ENCODE data around the gene FAM78A.
"Not testable (repeated sequence)": the region's sequence is repeated elsewhere in the genome, so short reads cannot be mapped to it uniquely, and the experiment has no call there.

Gene FAM78A

DNA sequence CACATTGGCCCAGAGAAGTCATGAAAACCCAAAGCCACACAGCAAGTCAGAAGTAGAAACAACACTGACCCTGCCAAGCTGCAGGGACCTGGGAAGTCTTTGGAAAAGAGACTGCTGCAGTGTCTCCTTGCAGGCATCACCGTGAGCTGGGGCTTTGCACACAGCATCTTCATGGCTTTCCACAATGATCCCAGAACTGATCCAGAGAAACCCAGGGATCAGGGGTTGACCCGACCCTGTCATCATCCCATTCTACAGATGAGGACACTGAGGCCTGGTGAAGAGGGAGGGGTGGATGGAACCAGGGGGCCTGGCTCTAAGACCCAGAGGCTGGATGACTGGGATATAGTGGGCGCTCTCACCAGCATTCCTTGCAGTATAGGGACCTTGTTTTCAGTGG is 4.3 kb upstream of the FAM78A start:
- no peak for DNase-seq

DNA sequence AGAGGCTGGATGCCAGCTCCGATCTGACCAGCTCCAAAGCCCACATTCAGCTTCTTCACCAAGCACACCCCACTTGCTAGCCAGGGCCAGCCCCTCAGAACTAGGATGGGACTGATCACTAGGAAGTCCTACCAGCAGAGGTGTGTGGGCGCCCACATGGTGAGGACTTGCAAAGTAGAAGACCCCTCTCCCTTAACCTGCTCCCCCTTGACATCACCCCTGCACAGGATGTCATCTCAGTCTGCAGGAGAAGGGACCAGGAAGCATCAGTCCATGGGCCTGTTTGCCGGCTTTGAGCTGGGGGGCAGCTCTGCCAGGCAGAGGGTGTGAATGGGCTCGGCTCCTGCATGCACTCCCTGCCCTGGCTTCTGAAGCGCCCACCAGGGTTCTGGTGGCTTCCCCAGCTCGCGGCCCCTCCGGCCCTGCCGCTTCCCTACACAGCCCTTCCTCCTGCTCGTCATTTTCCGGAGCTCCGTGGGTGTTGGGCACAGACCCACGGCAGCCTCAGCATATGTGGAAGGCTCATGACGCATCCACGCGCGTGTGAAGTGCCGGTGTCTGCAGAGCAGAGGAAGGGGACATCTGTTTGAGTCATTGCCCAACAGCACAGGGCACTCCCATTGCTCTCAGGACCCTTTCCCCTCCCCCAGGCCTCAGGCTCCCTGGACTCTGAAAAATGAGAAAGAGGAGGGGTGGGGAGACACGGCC is 3.7 kb upstream of the FAM78A start:
- DNase-seq, result no peak

DNA sequence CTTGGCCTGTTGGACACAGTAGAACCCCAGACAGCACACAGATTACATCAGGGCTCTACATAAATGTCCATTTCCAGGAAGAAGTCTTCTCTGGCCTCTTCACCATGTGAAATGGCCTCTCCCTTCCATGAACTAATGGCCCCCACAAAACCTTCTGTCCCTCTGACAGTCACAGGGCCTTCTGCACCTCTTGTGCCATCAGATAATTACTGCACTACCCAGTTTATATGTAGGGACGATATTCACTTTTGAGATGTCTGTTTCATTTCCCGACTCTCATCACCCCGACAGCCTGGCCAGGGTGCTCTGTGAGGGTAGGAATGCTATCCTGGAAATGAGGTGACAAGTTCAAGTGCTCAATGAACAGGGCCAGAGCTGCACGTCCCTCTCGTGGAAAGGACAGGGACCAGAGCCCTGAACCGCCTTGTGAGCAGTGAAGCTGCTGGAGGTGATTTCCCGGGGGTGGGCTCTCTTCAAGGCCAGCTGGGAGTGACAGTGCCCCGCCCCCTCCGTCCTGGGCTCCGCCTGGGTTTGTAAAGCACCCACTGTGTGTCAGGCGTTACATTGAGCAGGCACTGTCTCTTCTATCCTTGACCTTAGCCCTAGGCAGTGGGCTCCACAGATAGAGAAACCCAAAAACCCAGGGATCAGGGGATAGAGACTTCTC is 3.0 kb upstream of the FAM78A start:
- DNase-seq, result no peak

DNA sequence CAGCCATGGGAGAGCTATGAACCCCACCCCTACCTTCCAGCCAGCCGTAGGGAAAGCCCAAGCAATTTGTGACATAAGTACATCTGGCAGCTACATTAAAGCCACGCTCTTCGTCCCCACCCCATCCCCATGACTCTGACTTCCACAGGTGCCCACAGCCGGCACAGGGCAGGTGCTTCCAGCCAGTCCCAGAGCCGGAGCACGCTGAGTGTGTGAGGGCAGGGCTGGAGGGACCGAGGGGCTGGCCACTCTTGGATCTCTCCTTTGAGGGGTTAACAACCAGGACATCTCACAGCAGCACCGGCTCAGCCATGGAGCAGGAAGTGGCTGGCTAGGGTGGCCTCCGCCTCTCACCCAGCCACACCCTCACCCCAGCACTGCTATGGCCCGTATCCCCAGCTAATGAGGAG is 2.4 kb upstream of the FAM78A start:
- peak; percentile 45 for DNase-seq

DNA sequence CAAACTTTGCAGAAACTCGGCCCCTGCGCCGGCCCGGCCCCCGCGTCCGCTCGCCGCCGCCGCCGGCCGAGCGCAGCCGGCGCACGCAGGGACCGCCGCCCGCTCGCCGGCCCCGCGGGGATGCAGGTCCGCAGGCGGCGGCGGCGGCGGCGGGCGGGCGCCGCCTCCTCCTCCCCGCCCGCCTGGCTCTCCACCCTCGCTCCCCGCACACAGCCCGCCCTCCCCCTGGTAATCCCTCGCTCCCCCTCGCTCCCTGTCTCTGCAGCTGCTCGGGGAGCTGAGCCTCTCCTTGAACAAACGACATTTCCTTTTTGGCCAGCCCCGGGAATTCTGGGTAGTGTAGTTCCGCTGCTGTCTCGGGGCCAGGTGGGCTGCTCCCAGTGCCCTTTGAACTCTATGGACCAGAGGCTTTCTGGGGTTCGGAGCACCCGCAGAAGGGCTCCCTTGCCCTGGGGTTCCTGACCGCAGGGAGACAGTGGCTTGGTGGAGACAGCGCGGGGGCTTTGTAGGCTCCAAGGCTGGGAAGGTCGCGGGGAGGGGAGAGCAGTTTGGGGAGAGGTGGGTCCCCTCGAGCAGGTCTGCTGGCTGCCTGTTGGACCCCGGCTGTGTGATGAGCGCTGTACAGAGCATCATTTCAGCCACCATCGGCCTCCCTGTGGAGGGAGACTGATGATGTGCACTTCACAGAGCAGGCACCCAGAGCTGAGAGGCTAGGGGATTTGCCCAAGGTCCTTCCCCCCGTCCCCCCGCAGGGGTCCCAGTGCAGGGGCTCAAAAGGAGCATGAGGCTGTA is 1.8 kb upstream of the FAM78A start:
- peak; percentile 59 for DNase-seq

DNA sequence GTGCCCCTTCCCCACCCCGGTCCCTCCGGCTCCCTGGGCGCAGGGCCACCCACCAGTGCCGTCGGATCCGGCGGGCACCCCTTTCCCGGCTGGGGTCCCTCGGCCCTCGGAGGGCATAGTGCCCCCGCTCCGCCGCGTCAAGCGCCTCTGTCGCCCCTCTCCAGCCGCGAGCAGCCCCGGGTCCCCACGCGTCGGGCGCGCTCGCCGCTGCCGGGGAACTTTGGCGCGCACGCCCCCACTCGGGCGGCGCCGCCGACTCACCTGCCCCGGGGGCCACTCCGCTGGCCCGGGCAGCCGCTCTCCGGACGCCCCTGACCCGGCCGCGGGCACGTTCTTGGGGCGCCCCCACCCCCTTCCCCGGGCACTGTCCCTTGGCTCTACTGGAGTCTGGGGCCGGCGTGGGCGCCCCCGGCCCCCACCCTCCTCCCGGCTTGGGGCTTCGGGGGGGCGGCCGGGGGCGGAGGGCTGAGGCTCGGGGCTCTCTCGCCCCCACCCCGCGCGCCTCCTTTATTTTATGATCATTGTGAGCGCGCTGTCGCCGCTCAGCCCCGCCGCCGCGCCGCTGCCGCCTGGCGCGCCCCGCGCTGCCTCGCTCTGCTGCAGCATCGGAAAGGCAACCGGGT is 1.1 kb upstream of the FAM78A start:
- no peak for DNase-seq

DNA sequence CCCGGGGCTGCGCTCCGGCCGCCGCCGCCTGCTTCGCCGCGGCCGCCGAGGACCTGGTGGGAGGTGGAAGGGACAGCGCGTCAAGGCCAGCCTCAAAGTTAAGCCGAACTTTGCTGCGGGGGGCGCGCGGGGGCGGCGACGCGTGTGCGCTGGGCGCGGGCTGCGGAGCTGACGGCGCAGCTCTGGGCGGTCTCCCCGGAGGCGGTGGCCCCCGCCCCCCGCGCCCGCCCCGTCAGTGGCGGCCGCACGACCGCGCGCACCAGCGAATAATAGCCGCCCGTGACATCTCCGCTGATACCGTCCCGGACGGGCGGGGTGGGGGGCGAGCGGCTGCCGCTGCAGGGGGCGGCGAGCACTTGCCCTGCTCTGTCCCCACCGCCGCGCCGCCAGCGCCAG is 579 bp upstream of the FAM78A start:
- no peak for DNase-seq

DNA sequence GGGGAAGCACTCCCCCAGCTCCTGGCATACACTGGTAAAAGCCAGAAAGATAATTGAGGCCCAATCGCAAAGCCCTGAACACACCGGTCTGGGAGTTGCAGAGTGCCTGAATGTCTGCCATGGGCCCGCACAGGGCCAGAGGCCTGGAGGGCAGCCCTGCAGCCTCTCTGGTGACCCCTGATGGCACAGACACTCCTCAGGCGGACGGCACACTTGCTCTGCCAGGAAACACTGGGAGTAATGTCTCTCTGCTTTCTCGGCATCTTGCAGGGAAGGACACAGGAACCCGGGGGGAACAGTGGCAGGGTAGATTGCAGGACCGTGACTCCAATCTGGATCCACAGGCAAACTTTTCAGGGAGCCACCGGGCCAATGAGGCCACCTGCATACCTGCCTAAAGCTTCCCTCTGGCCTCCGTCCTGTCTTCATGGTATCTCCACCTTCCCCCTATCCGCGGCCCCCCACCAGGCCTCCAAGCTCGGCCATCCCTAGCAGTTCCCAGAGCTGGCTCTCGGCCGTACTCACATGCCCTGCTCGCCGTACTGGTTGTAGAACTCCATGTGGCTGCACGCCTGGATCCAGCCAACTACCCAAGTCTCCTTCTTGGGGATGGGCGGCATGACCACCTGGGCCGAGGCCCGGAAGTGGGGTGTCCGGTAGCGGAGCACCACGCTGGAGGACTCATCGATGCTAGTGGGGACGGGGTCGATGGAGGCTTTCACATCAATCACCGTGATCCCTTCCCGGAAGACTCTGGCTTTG is 797 bp downstream of the FAM78A start:
- DNase-seq, result peak; percentile 47

DNA sequence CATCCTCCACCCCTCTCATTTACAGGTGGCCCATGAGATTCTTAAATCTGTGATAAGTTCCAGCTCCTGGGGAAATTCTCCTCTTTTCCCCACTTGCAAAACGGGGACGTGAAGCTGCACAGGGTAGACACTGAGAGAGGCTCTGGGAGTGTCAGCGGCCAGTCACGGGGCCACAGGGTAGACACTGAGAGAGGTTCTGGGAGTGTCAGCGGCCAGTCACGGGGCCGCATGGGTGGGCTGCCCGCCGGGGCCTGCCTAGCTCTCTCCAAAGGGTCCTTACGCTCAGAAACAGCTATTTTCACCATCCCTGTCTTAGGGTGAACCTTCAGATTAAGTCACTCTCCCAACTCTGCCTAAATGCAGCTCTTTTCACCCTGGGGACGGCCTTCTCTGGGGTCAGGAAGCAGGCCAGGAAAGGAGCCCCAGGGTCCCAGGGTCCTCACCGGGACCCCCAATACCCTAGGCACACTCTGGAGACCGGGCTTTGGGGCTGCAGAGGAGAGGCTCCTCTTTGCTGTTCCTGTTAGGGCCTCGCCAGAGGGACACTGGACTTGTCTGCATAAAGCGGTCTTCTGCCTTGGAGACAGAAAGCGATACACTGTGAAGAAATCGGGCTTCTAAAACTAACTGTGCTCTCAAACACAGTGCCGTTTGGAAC is 1.5 kb downstream of the FAM78A start:
- no peak for DNase-seq

DNA sequence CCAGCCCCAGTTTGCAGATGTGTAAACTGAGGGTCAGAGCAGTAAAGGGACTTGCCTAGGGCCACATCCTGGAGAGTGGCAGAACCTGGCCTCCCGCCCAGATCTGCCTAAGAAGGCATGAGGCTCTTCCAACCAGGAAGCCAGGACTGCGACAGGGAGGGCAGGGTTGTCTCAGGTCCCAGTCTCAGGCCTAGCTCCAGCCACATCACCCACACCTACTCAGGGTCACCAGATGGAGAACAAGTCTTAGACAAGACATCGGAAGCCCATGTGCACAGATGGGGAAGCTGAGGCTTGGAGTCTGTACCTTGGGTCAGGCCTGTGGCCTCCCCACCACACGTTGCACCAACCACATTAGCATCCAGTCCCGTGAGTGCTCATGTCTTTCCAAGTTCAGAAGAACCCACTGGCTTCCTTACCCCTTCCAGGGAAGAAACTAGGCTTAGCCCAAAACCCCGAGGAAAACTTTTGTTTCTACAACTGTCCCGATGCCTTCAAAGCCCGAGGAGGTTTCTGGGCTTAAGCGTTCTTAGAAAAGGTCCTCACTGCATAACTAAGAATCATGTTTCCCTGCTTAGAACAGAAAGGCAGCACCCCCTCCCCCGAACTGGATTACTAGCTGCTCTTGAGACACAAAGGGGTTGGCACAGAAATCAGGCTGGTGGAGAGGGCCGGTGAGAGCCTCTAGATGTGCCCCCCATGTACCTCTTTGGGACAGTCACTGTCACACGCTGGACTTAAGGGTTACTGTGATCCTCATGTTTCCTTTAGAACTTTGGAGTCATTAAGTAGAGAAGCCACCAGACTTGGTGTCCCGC is 2.2 kb downstream of the FAM78A start:
- DNase-seq, result no peak

DNA sequence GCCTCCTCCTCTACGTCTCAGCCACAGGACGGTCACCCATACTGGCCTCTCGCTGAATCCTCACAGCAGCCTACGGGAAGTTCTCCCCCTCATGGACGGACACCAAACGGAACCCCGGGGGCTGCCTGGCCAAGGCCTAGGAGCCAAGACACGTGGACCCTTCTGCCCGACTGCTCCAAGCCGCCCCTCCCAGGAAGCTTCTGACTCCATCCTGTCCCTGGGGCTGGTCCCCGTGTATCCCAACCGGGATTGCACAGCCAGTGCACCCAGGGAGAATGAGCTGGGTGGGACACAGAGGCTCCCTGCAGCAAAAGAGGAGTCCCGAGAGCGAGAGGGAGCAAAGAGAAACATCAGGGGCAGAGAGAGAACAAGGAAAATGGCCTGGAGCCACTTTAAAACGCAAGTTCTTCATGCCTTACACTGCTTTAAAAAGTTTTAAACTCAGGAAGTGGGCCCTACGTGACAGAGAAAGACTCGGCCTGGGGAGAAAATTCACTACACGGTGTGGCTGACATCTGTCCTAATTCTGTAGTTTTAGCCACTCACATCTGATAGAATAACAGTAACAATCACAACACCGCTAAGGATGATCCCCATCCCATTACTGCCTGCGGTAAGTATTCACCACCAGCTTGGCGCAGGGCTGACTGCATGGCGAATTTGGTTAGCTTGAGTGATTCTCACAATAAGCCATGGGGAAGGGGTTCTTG is 3.0 kb downstream of the FAM78A start:
- no peak for DNase-seq

DNA sequence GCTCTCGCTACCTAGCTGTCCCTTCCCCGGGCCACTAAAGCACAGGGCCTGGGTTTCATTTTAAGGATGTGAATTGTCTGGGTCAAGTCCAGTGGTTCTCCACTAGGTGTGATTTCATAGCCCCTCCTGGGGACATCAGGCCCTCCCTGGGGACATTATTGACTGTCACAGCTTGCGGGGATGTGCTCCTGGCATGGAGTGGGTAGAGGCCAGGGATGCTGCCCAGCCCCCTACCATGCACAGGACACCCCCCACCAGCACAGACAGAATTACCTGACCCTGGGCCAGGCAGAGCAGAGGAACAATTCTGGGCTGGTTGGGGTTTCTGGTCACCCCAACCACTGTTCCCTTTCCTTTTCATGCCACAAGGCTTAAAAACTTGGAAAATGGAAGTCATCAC is 4.1 kb downstream of the FAM78A start:
- no peak for DNase-seq

DNA sequence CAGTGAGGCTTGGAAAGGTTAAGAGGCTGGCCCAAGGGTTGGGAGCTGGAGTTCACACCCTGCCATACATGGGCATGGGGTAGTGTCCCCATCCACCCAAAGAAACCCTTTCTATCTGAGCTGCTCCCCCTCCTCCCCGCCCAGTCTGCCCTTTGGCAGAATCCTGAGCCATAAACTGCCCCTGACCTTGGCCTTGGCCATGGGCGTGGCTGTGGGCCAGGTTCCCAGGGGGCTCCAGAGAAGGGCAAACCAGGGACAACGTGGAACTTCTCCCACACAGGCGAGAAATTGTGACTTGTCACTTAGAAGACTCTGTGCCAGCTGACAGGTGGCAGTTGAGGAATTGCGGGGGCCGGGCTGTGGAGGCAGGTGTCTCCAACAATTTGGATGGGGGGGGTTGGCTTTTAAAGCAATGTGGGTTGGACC is 4.8 kb downstream of the FAM78A start:
- DNase-seq, result no peak

DNA sequence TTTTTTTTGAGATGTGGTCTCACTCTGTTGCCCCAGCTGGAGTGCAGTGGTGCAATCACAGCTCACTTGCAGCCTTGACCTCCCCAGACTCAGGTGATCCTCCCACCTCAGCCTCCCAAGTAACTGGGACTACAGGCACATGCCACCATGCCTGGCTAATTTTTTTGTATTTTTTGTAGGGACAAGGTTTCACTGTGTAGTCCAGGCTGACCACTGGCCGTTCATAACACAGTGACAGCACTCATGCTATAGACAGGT is 5.4 kb downstream of the FAM78A start:
- not testable (repeated sequence) for DNase-seq

DNA sequence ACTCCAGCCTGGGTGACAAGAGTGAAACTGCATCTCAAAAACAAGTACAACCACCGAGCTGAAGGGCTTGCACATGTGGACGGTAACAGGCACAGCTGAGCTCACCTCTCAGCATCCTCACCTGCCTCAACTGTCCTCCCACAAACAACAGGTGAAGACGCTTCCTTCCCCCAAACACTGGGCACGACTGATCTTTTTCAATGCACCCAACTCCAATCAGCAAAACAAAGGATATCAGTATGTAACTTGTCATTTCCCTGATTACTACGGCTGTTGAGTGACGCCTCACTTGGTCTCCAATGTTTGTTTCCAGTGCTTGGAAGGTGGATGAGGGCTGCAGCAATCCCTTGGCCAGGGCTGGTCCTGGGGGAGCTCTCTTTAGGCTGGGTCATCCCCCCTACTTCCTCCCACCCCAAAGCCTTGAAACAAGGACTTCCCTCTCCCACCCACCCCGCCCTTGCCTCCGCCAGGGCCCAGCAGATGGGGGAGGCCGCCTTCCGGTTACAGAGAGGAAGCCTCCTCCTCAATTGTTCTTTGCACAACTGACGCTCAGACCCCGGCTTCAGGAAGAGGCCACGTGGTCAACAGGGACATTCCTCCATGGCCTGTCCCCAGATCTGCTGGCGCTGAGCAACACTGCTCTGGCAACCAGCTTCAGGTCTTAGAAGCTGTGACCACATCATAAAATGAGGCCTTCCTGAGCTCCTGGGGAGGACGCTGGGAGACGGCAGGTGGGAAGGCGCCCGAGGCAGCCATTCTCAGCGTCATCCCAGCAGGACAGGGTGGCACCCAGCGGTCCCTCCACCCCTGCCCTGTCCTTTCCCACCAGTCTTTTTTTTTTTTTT is 5.9 kb downstream of the FAM78A start:
- DNase-seq, result no peak

DNA sequence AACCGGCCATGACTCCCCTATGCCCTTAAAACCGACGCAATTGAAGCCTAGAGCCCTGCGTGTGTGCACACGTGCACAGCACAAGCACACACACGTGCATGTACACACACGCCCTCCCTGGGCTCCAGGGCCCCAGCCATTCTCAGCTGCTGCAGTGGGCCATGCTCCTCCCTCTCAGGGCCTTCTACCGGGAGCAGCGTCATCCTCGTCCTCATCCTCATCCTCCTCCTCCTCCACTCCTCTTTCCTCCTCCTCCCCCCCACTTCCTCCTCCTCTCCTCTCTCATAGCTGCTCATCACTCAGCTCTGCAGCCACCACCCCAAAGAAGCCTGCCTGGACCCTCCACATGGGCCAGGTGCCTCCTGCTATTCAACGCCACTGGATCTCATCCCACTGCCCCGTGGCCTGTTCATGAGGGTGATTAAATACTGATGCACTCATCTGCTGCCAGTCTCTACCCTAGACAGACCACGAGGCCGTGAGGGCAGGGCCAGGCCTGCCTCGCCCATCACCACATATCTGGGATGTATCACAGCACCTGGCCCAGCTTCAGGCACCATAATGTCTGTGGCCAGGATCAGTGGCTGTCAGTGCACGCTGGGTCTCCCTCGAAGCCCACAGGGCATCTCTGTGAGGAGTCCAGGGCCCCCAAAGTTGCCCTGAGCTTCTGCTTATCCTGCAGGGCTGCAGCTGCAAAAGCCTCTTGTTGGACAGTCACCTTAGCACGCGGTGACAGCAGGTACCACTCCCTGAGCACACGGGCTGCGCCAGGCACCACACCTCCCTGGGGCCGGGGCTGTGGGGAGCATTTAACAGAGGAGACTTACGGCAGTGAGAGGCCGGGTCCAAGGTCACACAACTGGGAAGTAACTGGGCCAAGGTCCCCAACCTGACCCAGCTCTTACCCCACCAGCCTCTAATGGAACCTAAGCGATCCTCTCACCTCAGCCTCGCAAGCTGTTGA is 9.8 kb downstream of the FAM78A start:
- DNase-seq, result no peak

DNA sequence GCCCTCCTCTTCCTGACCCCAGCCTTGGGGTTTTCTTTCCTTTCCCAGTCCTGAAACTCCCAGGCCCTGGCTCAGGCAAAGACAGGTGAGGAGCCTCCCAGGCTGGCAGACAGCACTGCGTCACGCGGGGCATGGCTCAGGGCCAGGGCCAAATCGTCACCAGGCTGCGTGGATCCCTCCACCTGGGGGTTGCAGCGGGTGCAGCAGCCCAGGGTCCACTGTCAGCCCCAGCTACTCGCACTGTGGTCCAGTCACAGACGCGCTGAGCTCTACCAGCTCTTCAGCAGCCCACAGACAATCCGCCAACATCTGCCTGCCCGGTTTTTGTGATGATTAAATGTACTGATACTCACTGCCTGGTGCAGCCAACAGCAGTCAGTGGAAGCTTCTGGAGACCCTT is 12.1 kb downstream of the FAM78A start:
- DNase-seq, result no peak

DNA sequence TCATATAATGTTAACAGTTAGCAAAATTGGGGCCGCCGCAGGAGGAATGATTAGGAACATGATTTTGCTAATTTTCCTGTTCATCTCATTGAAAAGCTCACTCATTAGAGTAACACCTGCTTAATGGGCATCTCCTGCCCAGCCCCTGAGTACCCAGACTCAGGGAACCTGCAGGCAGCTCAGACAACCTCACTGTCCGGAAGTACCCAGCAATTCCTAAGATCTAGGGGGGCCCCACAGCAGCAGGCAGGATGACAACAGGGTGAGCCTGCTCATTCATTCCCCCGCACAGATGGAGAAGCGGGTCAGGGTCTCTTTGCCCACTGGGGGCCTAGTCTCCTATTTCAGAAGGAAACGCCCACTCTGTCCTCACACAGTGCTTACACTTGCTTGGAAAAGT is 12.6 kb downstream of the FAM78A start:
- DNase-seq, result no peak

DNA sequence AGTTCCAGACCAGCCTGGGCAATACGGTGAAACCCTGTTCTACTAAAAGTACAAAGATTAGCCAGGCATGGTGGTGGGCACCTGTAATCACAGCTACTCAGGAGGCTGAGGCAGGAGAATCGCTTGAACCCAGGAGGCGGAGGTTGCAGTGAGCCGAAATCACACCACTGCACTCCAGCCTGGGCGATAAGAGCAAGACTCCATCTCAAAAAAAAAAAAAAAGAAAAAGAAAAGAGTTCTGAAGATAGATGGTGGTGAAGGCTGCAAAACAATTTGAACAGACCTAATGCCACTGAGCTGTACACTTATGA is 13.3 kb downstream of the FAM78A start:
- DNase-seq, result not testable (repeated sequence)

All from activated CD4-positive, CD25-positive, alpha-beta regulatory T cell treated with anti-CD3 and anti-CD28 coated beads, Interleukin-2, amount 50 U/mL, for 72 hours (primary cell).